ENCODE measurements around the gene MCAT. TPM values are rescaled to one million over a fixed set of nuclear protein-coding genes. Genes with fewer than 3 reads are reported as not detected.
A peak's percentile ranks its signal among the peaks of the same experiment; 100 is the strongest.
"Not testable (repeated sequence)": the region's sequence is repeated elsewhere in the genome, so short reads cannot be mapped to it uniquely, and the experiment has no call there.

The MCAT gene
- polyA plus RNA-seq, 1 donor: 12.7 TPM

- no peak for DNase-seq
These were observed 24.2 kb downstream of the MCAT start for GRCh38 chr22:43118953-43119458.

GRCh38 chr22:43118024-43118849 lies 25.0 kb downstream of the MCAT start:
- DNase-seq: no peak

GRCh38 chr22:43116932-43117331 lies 26.3 kb downstream of the MCAT start:
- no peak for DNase-seq

GRCh38 chr22:43114958-43115357 lies 28.2 kb downstream of the MCAT start:
- DNase-seq: no peak

GRCh38 chr22:43113526-43114251 lies 29.5 kb downstream of the MCAT start:
- no peak for DNase-seq

GRCh38 chr22:43110927-43111623 lies 32.1 kb downstream of the MCAT start:
- DNase-seq: no peak

GRCh38 chr22:43110444-43110926 lies 32.7 kb downstream of the MCAT start, which contains the start of gene BIK:
TSS of gene BIK (plus strand) at chr22:43110750. CDS start at chr22:43124023, 13,273 bp downstream.
- DNase-seq: no peak

- DNase-seq: no peak
These were observed 33.2 kb downstream of the MCAT start for GRCh38 chr22:43109921-43110443.

- DNase-seq: no peak
These were observed 33.7 kb downstream of the MCAT start for GRCh38 chr22:43109511-43109910.

GRCh38 chr22:43106302-43106701 lies 36.9 kb downstream of the MCAT start:
- no peak for DNase-seq

- DNase-seq: not testable (repeated sequence)
These were observed 38.2 kb downstream of the MCAT start for GRCh38 chr22:43104950-43105349.

- DNase-seq: not testable (repeated sequence)
These were observed 39.1 kb downstream of the MCAT start for GRCh38 chr22:43104056-43104625.

GRCh38 chr22:43101306-43101705 lies 41.9 kb downstream of the MCAT start:
- DNase-seq: no peak

- no peak for DNase-seq
These were observed 43.0 kb downstream of the MCAT start for GRCh38 chr22:43100225-43100624.

GRCh38 chr22:43099095-43099494 lies 44.1 kb downstream of the MCAT start:
- DNase-seq: no peak

- DNase-seq: no peak
These were observed 44.8 kb downstream of the MCAT start for GRCh38 chr22:43098356-43098755.

- DNase-seq: no peak
These were observed 46.8 kb downstream of the MCAT start for GRCh38 chr22:43096420-43096819.

- no peak for DNase-seq
These were observed 48.6 kb downstream of the MCAT start for GRCh38 chr22:43094551-43094950.

GRCh38 chr22:43094085-43094484 lies 49.1 kb downstream of the MCAT start:
- no peak for DNase-seq

- no peak for DNase-seq
These were observed 51.1 kb downstream of the MCAT start for GRCh38 chr22:43092085-43092484.

- DNase-seq: peak; percentile 56
These were observed 52.9 kb downstream of the MCAT start for GRCh38 chr22:43090130-43090789.
